Esophagus muscularis mucosa (tissue), 4 donors: ENCODE results near the gene CR2. TPM values are rescaled to one million over a fixed set of nuclear protein-coding genes. Genes with fewer than 3 reads are reported as not detected.
"Not testable (repeated sequence)": the region's sequence is repeated elsewhere in the genome, so short reads cannot be mapped to it uniquely, and the experiment has no call there.

ENCODE experiments used
- DNase-seq: peaks from one replicate; pipeline ENCODE4 v3.0.0-alpha.2; 2017; ENCODE audit errors: extremely low spot score
- H3K27ac ChIP-seq, 4 donors: fragments of 200-600 bp; sonication (generic); replicated peaks in 1 of 4; 1 replicate in 3 of 4; 2 replicates in 1 of 4; pipeline ENCODE4 v1.5.1; 2016 to 2019; ENCODE audit warnings: mild to moderate bottlenecking in 1 of 4
- H3K27me3 ChIP-seq, 4 donors: fragments of 200-600 bp; sonication (generic); one replicate each; pipeline versions ENCODE4 v1.5.1 to v1.6.0; 2016 to 2019
- H3K36me3 ChIP-seq, 4 donors: fragments of 200-600 bp; sonication (generic); one replicate each; pipeline ENCODE4 v1.5.1; 2016 to 2019
- H3K4me1 ChIP-seq, 4 donors: fragments of 200-600 bp; sonication (generic); one replicate each; pipeline ENCODE4 v1.5.1; 2016 to 2019
- H3K4me3 ChIP-seq, 4 donors: fragments of 200-600 bp; sonication (generic); 1 replicate in 2 of 4; 2 replicates in 2 of 4; pipeline ENCODE4 v1.5.1; 2016 to 2019; ENCODE audit warnings: mild to moderate bottlenecking in 4 of 4, moderate library complexity in 1 of 4
- H3K9me3 ChIP-seq, 4 donors: fragments of 200-600 bp; sonication (generic); 1 replicate in 3 of 4; 2 replicates in 1 of 4; pipeline ENCODE4 v1.5.1; 2016 to 2019
- CTCF ChIP-seq, 3 experiments: fragments of 200-600 bp in 2 of 3; fragments of 450-650 bp in 1 of 3; sonication (generic) in 2 of 3; IDR thresholded peaks; one replicate each; pipeline ENCODE4 v1.5.1; 2017 to 2019; ENCODE audit warnings: antibody characterized with exemption in 3 of 3, mild to moderate bottlenecking in 2 of 3, moderate library complexity in 1 of 3
- EP300 ChIP-seq: sonication (generic); formaldehyde crosslinking; IDR thresholded peaks from one replicate; pipeline ENCODE4 v1.6.1; 2017; ENCODE audit warnings: antibody characterized with exemption
- POLR2A ChIP-seq: fragments of 450-650 bp; IDR thresholded peaks from one replicate; pipeline ENCODE4 v1.6.1; 2017; ENCODE audit warnings: antibody characterized with exemption, moderate library complexity, mild to moderate bottlenecking, low read depth
- POLR2AphosphoS5 ChIP-seq, 2 donors: sonication (generic); formaldehyde crosslinking; IDR thresholded peaks; one replicate each; pipeline ENCODE4 v1.6.1; 2017; ENCODE audit warnings: antibody characterized with exemption in 2 of 2
- WGBS: methylation state at CpG from one replicate; pipeline ENCODE4 v1.1.5; 2018; 5-methylcytosine and 5-hydroxymethylcytosine counted together
- intact Hi-C: fragments of 100-400 bp; cut with DNase I; formaldehyde crosslinking; loops from one replicate; pipeline ENCODE4 v1.15.1; 2023
- total RNA-seq, 4 donors: library from RNA; depleted of rRNA; stranded (reverse); fragments of >200 nt; gene quantifications; one replicate each; pipeline versions ENCODE4 v1.1.0 to v1.2.1, GENCODE V29; 2016

The CR2 gene
- total RNA-seq, 4 donors from 2014 or later = 0.06 to 0.33 TPM; not detected in 2

DNA sequence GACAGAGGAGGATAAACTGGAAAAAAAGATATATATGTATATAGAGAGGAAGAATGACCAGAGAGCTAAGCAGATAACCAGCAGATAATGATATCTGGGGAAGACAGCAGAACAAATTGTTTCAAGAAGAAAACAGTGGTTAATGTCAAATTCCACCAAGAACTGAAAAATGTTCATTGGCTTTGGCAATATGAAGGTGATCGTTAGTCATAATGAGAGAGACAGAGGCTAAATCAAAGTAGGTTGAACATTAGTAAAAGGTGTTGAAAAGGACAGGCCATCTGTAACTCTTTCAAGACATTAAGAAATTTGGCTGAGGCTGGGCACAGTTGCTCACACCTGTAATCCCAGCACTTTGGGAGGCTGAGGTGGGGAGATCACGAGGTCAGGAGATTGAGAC, 25.3 kb upstream of the CR2 start:
- WGBS = 85% methylated on average over 2 of the region's 2 CpGs
- Histone ChIP-seq H3K9me3 (no peaks in the 10 kb centered on the region), H3K36me3 (no peaks in the 10 kb centered on the region), H3K27me3 (peaks cover 0 to 10% (median 0%) of the 10 kb centered on the region in 4 donors), H3K4me1 (no peaks in the 10 kb centered on the region), H3K4me3 (no peak overlapping the region), H3K27ac (no peak overlapping the region)
- TF ChIP-seq CTCF (IDR thresholded peaks at IDR 0.05) (no peak), POLR2AphosphoS5 (IDR thresholded peaks at IDR 0.05) (no peak), POLR2A (no peak), EP300 (no peak)
- intact Hi-C loops = no loop called here
- DNase-seq = no peak

DNA sequence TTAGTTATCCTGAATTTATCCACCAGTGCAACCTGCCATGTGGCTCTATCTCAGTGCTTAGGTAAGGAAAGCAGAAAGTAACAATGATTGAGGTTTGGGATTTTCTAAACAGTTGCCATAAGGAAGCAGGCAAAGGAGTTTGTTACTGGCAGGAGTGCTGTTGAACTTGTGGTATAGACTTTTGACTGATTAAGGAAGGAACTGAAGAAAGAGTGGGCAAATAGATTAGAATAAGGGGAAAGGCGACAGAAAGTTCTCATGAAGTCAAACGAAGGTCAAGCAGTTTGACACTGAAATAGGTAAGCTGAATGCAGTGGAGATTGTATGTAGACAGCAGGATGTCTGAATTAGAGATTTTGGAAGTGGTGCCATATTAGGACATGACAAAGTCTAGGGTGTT, 24.2 kb upstream of the CR2 start:
- Histone ChIP-seq H3K4me3 (no peak overlapping the region), H3K36me3 (no peaks in the 10 kb centered on the region), H3K27me3 (no peaks in the 10 kb centered on the region), H3K4me1 (no peaks in the 10 kb centered on the region), H3K9me3 (no peaks in the 10 kb centered on the region), H3K27ac (no peak overlapping the region)
- 58% methylated on average over 2 of the region's 2 CpGs for WGBS
- no peak for DNase-seq
- intact Hi-C loops = no loop called here
- TF ChIP-seq POLR2A = no peak

DNA sequence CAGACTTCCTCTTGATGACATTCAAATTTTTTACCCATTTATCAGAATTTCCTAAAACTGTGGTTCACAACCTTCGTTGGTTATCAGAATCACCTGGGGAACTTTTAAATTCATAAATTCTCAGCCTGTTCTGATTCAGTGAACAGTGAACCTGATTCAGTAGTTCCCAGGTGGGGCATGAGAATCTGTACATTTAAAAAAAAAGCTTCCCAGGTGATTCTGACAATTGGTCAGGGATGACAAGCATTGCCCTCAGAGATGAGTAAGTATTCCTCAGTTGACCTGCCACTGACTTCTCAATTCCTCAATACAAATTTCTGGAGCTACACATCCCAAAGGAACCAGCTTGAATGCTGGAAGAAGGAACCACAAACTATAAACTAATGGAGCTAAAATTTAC, 23.5 kb upstream of the CR2 start:
- no peak overlapping the region for H3K27ac ChIP-seq
- TF ChIP-seq POLR2A = no peak
- TF ChIP-seq EP300 = no peak
- no peak for TF ChIP-seq POLR2AphosphoS5 (IDR thresholded peaks at IDR 0.05)
- no peak for TF ChIP-seq CTCF (IDR thresholded peaks at IDR 0.05)
- no peak for DNase-seq
- intact Hi-C loops = no loop called here
- H3K36me3 ChIP-seq = no peaks in the 10 kb centered on the region
- no peak overlapping the region for H3K4me3 ChIP-seq
- H3K4me1 ChIP-seq = no peaks in the 10 kb centered on the region
- 74% methylated on average over 1 of the region's 1 CpG for WGBS
- no peaks in the 10 kb centered on the region for H3K9me3 ChIP-seq
- no peaks in the 10 kb centered on the region for H3K27me3 ChIP-seq

DNA sequence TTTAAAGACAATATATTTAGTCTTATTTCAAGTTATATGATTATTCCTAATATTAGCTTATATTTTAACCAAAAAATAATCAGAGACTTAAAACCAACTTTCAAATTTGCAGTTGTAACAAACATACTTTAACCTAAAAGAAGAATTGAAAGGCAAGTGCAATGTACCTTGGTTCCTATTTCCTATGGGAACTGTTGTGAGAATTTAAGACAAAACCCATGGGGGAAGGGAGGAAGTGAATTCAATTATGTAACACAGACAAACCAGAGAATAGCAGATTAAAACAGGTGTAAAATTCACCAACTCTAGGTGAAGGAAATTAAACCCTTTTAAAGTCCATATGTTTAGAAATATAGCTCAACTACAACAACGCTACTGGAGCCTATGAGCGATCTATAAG, 22.6 kb upstream of the CR2 start:
- H3K4me3 ChIP-seq = no peak overlapping the region
- H3K27me3 ChIP-seq = no peaks in the 10 kb centered on the region
- no peak for DNase-seq
- no peak overlapping the region for H3K27ac ChIP-seq
- H3K9me3 ChIP-seq = no peaks in the 10 kb centered on the region
- intact Hi-C loops = no loop called here
- no peaks in the 10 kb centered on the region for H3K4me1 ChIP-seq
- WGBS = 88% methylated on average over 2 of the region's 2 CpGs
- no peaks in the 10 kb centered on the region for H3K36me3 ChIP-seq
- no peak for TF ChIP-seq POLR2AphosphoS5 (IDR thresholded peaks at IDR 0.05)

- Histone ChIP-seq H3K27ac (no peak overlapping the region), H3K4me3 (no peak overlapping the region), H3K27me3 (no peaks in the 10 kb centered on the region), H3K9me3 (no peaks in the 10 kb centered on the region), H3K4me1 (no peaks in the 10 kb centered on the region), H3K36me3 (no peaks in the 10 kb centered on the region)
- TF ChIP-seq POLR2A = no peak
- TF ChIP-seq CTCF (IDR thresholded peaks at IDR 0.05) = no peak
- TF ChIP-seq POLR2AphosphoS5 (IDR thresholded peaks at IDR 0.05) = no peak
- TF ChIP-seq EP300 = no peak
- intact Hi-C loops = no loop called here
- no peak for DNase-seq
- 90% methylated on average over 3 of the region's 3 CpGs for WGBS
Observed at GRCh38 chr1:207433435-207433834, 20.7 kb upstream of the CR2 start.

DNA sequence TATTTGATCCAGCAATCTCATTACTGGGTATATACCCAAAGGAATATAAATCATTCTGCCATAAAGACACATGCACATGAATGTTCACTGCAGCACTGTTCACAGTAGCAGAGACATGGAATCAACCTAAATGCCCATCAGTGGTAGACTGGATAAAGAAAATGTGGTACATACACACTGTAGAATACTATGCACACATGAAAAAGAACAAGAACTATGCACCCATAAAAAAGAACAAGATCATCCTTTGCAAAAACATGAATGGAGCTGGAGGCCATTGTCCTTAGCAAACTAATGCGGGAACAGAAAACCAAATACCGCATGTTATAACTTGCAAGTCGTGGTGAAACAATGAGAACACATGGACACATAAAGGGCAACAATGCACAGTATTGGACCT, 17.4 kb upstream of the CR2 start:
- DNase-seq, H3K27me3 ChIP-seq, H3K27ac ChIP-seq, H3K4me1 ChIP-seq, H3K4me3 ChIP-seq, intact Hi-C loops, H3K9me3 ChIP-seq, H3K36me3 ChIP-seq: not testable (repeated sequence)
- WGBS = 91% methylated on average over 3 of the region's 3 CpGs
